Measurements from ENCODE around the gene CALHM6.
A peak's percentile ranks its signal among the peaks of the same experiment; 100 is the strongest.

CALHM6 gene

GRCh38 chr6:116445102-116445501, 16.1 kb upstream of the CALHM6 start:
- DNase-seq (ENCODE audit: low spot score): no peak

- DNase-seq (ENCODE audit: low spot score): no peak
These were observed 14.8 kb upstream of the CALHM6 start for GRCh38 chr6:116446399-116446798.

GRCh38 chr6:116447052-116447451, 14.1 kb upstream of the CALHM6 start:
- no peak for DNase-seq (ENCODE audit: low spot score)

GRCh38 chr6:116447496-116448011, 13.6 kb upstream of the CALHM6 start:
- no peak for DNase-seq (ENCODE audit: low spot score)

- no peak for DNase-seq (ENCODE audit: low spot score)
These were observed 11.6 kb upstream of the CALHM6 start for GRCh38 chr6:116449565-116449964.

- no peak for DNase-seq (ENCODE audit: low spot score)
These were observed 10.9 kb upstream of the CALHM6 start for GRCh38 chr6:116450185-116450710.

- peak; percentile 49 for DNase-seq (ENCODE audit: low spot score)
These were observed 10.1 kb upstream of the CALHM6 start for GRCh38 chr6:116450769-116451740.

- no peak for DNase-seq (ENCODE audit: low spot score)
These were observed 9.3 kb upstream of the CALHM6 start for GRCh38 chr6:116451916-116452315.

- no peak for DNase-seq (ENCODE audit: low spot score)
These were observed 8.6 kb upstream of the CALHM6 start for GRCh38 chr6:116452531-116452930.

GRCh38 chr6:116456106-116456505, 5.1 kb upstream of the CALHM6 start:
- no peak for DNase-seq (ENCODE audit: low spot score)

- no peak for DNase-seq (ENCODE audit: low spot score)
These were observed 4.2 kb upstream of the CALHM6 start for GRCh38 chr6:116456927-116457326.

GRCh38 chr6:116458264-116458663, 2.9 kb upstream of the CALHM6 start:
- DNase-seq (ENCODE audit: low spot score): no peak

- no peak for DNase-seq (ENCODE audit: low spot score)
These were observed 1.2 kb upstream of the CALHM6 start for GRCh38 chr6:116459927-116460326.

- DNase-seq (ENCODE audit: low spot score): no peak
These were observed 1.0 kb downstream of the CALHM6 start for GRCh38 chr6:116461932-116462885.

GRCh38 chr6:116463301-116463700, 2.1 kb downstream of the CALHM6 start:
- no peak for DNase-seq (ENCODE audit: low spot score)

- peak; percentile 41 for DNase-seq (ENCODE audit: low spot score)
These were observed 4.1 kb downstream of the CALHM6 start for GRCh38 chr6:116465246-116465645.

- DNase-seq (ENCODE audit: low spot score): no peak
These were observed 5.9 kb downstream of the CALHM6 start for GRCh38 chr6:116467096-116467495.

- DNase-seq (ENCODE audit: low spot score): no peak
These were observed 6.3 kb downstream of the CALHM6 start for GRCh38 chr6:116467514-116467913.

GRCh38 chr6:116468293-116468692, 7.1 kb downstream of the CALHM6 start:
- DNase-seq (ENCODE audit: low spot score): no peak

GRCh38 chr6:116471531-116471930, 10.4 kb downstream of the CALHM6 start:
- DNase-seq (ENCODE audit: low spot score): no peak

- no peak for DNase-seq (ENCODE audit: low spot score)
These were observed 11.5 kb downstream of the CALHM6 start for GRCh38 chr6:116472706-116473105.

- no peak for DNase-seq (ENCODE audit: low spot score)
These were observed 14.0 kb downstream of the CALHM6 start for GRCh38 chr6:116475141-116475540.
